ENCODE measurements around the gene PMS2. TPM values are rescaled to one million over a fixed set of nuclear protein-coding genes. Genes with fewer than 3 reads are reported as not detected.
"Not testable (repeated sequence)": the region's sequence is repeated elsewhere in the genome, so short reads cannot be mapped to it uniquely, and the experiment has no call there.

The PMS2 gene
- total RNA-seq, 1 experiment from 2014 or later = 27.6 TPM

- H3K4me2 ChIP-seq (ENCODE audit: low read length); POLR2A ChIA-PET; H3K9me2 ChIP-seq (ENCODE audit: insufficient read depth); H3K27ac ChIP-seq (ENCODE audit: low read depth, low read length); H2AFZ ChIP-seq (ENCODE audit: low read depth, low read length, poor library complexity, severe bottlenecking); H3K4me3 ChIP-seq (replicated peaks in 1 of 2; ENCODE audit: low read depth in 1 of 2, low read length in 2 of 2); H3K27me3 ChIP-seq (ENCODE audit: insufficient read depth, low read length); H3K9ac ChIP-seq (ENCODE audit: low read length); RAD21 ChIA-PET (ENCODE audit: low non-redundant PET in 1 of 2, low total read pairs in 2 of 2, uncharacterized antibody in 2 of 2, unreplicated experiment in 2 of 2); H3K9me3 ChIP-seq (ENCODE audit: control insufficient read depth in 1 of 2, insufficient read depth in 1 of 2, low read depth in 1 of 2, low read length in 2 of 2); H3K36me3 ChIP-seq (ENCODE audit: control insufficient read depth in 1 of 2, insufficient read depth in 2 of 2, low read length in 2 of 2); H4K20me1 ChIP-seq (ENCODE audit: insufficient read depth); H3K4me1 ChIP-seq (ENCODE audit: control insufficient read depth in 1 of 2, insufficient read depth in 2 of 2, low read length in 2 of 2); ATAC-seq; BruUV-seq (replicated peaks); DNase-seq (ENCODE audit: low read depth, low spot score); H3K79me2 ChIP-seq (ENCODE audit: insufficient read depth, low read length); intact Hi-C loops (cut with micrococcal nuclease); CTCF ChIA-PET: not testable (repeated sequence)
These were observed 35.3 kb downstream of the PMS2 start for GRCh38 chr7:5973580-5973979.

- H3K4me3 ChIP-seq (replicated peaks in 1 of 2; ENCODE audit: low read depth in 1 of 2, low read length in 2 of 2); H2AFZ ChIP-seq (ENCODE audit: low read depth, low read length, poor library complexity, severe bottlenecking); H3K27me3 ChIP-seq (ENCODE audit: insufficient read depth, low read length); H3K79me2 ChIP-seq (ENCODE audit: insufficient read depth, low read length); H3K9me3 ChIP-seq (ENCODE audit: control insufficient read depth in 1 of 2, insufficient read depth in 1 of 2, low read depth in 1 of 2, low read length in 2 of 2); BruUV-seq (replicated peaks); intact Hi-C loops (cut with micrococcal nuclease); DNase-seq (ENCODE audit: low read depth, low spot score); H3K4me2 ChIP-seq (ENCODE audit: low read length); CTCF ChIA-PET; H3K27ac ChIP-seq (ENCODE audit: low read depth, low read length); H3K9ac ChIP-seq (ENCODE audit: low read length); H3K36me3 ChIP-seq (ENCODE audit: control insufficient read depth in 1 of 2, insufficient read depth in 2 of 2, low read length in 2 of 2); H3K9me2 ChIP-seq (ENCODE audit: insufficient read depth); RAD21 ChIA-PET (ENCODE audit: low non-redundant PET in 1 of 2, low total read pairs in 2 of 2, uncharacterized antibody in 2 of 2, unreplicated experiment in 2 of 2); POLR2A ChIA-PET; H3K4me1 ChIP-seq (ENCODE audit: control insufficient read depth in 1 of 2, insufficient read depth in 2 of 2, low read length in 2 of 2); H4K20me1 ChIP-seq (ENCODE audit: insufficient read depth): not testable (repeated sequence)
- ATAC-seq = 0 out of 2 replicates have a peak, but pooled peaks have one; percentile 26
These were observed 38.4 kb downstream of the PMS2 start, which contains the start of gene RSPH10B for GRCh38 chr7:5970347-5970911. Gene RSPH10B (minus strand): TSS chr7:5970689. CDS start chr7:5967116, 3,573 bp downstream.

DNA sequence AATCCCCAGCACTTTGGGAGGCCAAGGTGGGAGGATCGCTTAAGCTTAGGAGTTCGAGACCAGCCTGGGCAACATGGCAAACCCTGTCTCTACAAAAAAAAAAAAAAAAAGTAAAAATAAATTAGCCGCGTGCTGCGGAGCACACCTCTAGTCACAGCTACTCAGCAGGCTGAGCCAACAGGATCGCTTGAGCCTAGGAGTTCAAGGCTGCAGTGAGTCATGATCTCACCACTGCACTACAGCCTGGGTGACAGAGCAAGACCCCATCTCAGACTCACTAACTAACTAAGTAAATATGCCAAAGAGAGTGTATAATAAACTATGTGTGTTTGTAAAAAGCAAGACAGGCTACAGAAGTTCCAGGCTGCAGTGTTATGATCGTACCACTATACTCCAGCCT is 45.0 kb downstream of the PMS2 start:
- H3K9ac ChIP-seq (ENCODE audit: low read length); H3K4me1 ChIP-seq (ENCODE audit: control insufficient read depth in 1 of 2, insufficient read depth in 2 of 2, low read length in 2 of 2); H3K27me3 ChIP-seq (ENCODE audit: insufficient read depth, low read length); POLR2A ChIA-PET; H3K36me3 ChIP-seq (ENCODE audit: control insufficient read depth in 1 of 2, insufficient read depth in 2 of 2, low read length in 2 of 2); intact Hi-C loops (cut with micrococcal nuclease); H3K4me3 ChIP-seq (replicated peaks in 1 of 2; ENCODE audit: low read depth in 1 of 2, low read length in 2 of 2); H3K79me2 ChIP-seq (ENCODE audit: insufficient read depth, low read length); ATAC-seq; H3K9me2 ChIP-seq (ENCODE audit: insufficient read depth); H4K20me1 ChIP-seq (ENCODE audit: insufficient read depth); H3K9me3 ChIP-seq (ENCODE audit: control insufficient read depth in 1 of 2, insufficient read depth in 1 of 2, low read depth in 1 of 2, low read length in 2 of 2); H2AFZ ChIP-seq (ENCODE audit: low read depth, low read length, poor library complexity, severe bottlenecking); DNase-seq (ENCODE audit: low read depth, low spot score); H3K4me2 ChIP-seq (ENCODE audit: low read length); BruUV-seq (replicated peaks); RAD21 ChIA-PET (ENCODE audit: low non-redundant PET in 1 of 2, low total read pairs in 2 of 2, uncharacterized antibody in 2 of 2, unreplicated experiment in 2 of 2); H3K27ac ChIP-seq (ENCODE audit: low read depth, low read length); CTCF ChIA-PET: not testable (repeated sequence)

GRCh38 chr7:5963205-5963604 is 45.6 kb downstream of the PMS2 start:
- H3K36me3 ChIP-seq (ENCODE audit: control insufficient read depth in 1 of 2, insufficient read depth in 2 of 2, low read length in 2 of 2); ATAC-seq; H3K4me1 ChIP-seq (ENCODE audit: control insufficient read depth in 1 of 2, insufficient read depth in 2 of 2, low read length in 2 of 2); H3K4me3 ChIP-seq (replicated peaks in 1 of 2; ENCODE audit: low read depth in 1 of 2, low read length in 2 of 2); H3K4me2 ChIP-seq (ENCODE audit: low read length); H2AFZ ChIP-seq (ENCODE audit: low read depth, low read length, poor library complexity, severe bottlenecking); BruUV-seq (replicated peaks); H3K9ac ChIP-seq (ENCODE audit: low read length); DNase-seq (ENCODE audit: low read depth, low spot score); intact Hi-C loops (cut with micrococcal nuclease); RAD21 ChIA-PET (ENCODE audit: low non-redundant PET in 1 of 2, low total read pairs in 2 of 2, uncharacterized antibody in 2 of 2, unreplicated experiment in 2 of 2); H3K9me3 ChIP-seq (ENCODE audit: control insufficient read depth in 1 of 2, insufficient read depth in 1 of 2, low read depth in 1 of 2, low read length in 2 of 2); H3K79me2 ChIP-seq (ENCODE audit: insufficient read depth, low read length); H3K27me3 ChIP-seq (ENCODE audit: insufficient read depth, low read length); H4K20me1 ChIP-seq (ENCODE audit: insufficient read depth); CTCF ChIA-PET; H3K27ac ChIP-seq (ENCODE audit: low read depth, low read length); H3K9me2 ChIP-seq (ENCODE audit: insufficient read depth); POLR2A ChIA-PET: not testable (repeated sequence)
